GM12892 (cell line): ENCODE data around the gene DES.

Experiments used
- POLR2A ChIP-seq: IDR thresholded peaks from 2 replicates; pipeline ENCODE4 v1.6.1; 2011; ENCODE audit warnings: low read depth, low read length, control low read depth
- POLR2AphosphoS5 ChIP-seq: IDR thresholded peaks from 2 replicates; pipeline ENCODE4 v1.6.1; 2011; ENCODE audit warnings: low read depth, low read length, control low read depth
- TAF1 ChIP-seq: IDR thresholded peaks from 2 replicates; pipeline ENCODE4 v1.6.1; 2011; ENCODE audit warnings: low read depth, mild to moderate bottlenecking, control low read depth, low read length, borderline replicate concordance

GRCh38 chr2:219416938-219417337 lies 1.2 kb upstream of the DES start:
- TF ChIP-seq POLR2AphosphoS5 = no peak
- no peak for TF ChIP-seq TAF1
- no peak for TF ChIP-seq POLR2A
